Measurements from ENCODE around the gene EI24. TPM values are rescaled to one million over a fixed set of nuclear protein-coding genes. Genes with fewer than 3 reads are reported as not detected.

EI24 gene
- total RNA-seq, 1 experiment from 2014 or later, result 193 TPM

GRCh38 chr11:125588505-125588904 lies 19.2 kb downstream of the EI24 start:
- Histone ChIP-seq H3K4me1 (ENCODE audit: control insufficient read depth, insufficient read depth, low read length) (0 out of 2 replicates have a peak, but pooled peaks cover 2% of the 10 kb centered on the region), H3K36me3 (ENCODE audit: control insufficient read depth, insufficient read depth, low read length) (peaks cover 8% of the 10 kb centered on the region), H3K27ac (ENCODE audit: low read length) (no peak overlapping the region), H3K27me3 (ENCODE audit: control insufficient read depth, insufficient read depth, low read length) (no peaks in the 10 kb centered on the region), H3K9me3 (ENCODE audit: control insufficient read depth, insufficient read depth, low read depth, low read length) (no peaks in the 10 kb centered on the region), H3K4me3 (ENCODE audit: low read depth in 2 of 2, low read length in 2 of 2) (no peak overlapping the region)
- no TSS peak for BruUV-seq (replicated peaks)
- TF ChIP-seq, protein P1, sequence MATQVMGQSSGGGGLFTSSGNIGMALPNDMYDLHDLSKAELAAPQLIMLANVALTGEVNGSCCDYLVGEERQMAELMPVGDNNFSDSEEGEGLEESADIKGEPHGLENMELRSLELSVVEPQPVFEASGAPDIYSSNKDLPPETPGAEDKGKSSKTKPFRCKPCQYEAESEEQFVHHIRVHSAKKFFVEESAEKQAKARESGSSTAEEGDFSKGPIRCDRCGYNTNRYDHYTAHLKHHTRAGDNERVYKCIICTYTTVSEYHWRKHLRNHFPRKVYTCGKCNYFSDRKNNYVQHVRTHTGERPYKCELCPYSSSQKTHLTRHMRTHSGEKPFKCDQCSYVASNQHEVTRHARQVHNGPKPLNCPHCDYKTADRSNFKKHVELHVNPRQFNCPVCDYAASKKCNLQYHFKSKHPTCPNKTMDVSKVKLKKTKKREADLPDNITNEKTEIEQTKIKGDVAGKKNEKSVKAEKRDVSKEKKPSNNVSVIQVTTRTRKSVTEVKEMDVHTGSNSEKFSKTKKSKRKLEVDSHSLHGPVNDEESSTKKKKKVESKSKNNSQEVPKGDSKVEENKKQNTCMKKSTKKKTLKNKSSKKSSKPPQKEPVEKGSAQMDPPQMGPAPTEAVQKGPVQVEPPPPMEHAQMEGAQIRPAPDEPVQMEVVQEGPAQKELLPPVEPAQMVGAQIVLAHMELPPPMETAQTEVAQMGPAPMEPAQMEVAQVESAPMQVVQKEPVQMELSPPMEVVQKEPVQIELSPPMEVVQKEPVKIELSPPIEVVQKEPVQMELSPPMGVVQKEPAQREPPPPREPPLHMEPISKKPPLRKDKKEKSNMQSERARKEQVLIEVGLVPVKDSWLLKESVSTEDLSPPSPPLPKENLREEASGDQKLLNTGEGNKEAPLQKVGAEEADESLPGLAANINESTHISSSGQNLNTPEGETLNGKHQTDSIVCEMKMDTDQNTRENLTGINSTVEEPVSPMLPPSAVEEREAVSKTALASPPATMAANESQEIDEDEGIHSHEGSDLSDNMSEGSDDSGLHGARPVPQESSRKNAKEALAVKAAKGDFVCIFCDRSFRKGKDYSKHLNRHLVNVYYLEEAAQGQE (IDR thresholded peaks at IDR 0.05; ENCODE audit: insufficient read depth in 1 of 2, low read depth in 2 of 2, low read length in 1 of 2), result no peak
- TF ChIP-seq TCF7L2 (IDR thresholded peaks at IDR 0.05; ENCODE audit: low read depth, low read length) (no peak), SIN3A (IDR thresholded peaks at IDR 0.05; ENCODE audit: borderline replicate concordance, insufficient read depth, low read depth, low read length) (no peak), POLR2AphosphoS5 (IDR thresholded peaks at IDR 0.05; ENCODE audit: low read depth, low read length) (no peak)
- TF ChIP-seq, protein P2, sequence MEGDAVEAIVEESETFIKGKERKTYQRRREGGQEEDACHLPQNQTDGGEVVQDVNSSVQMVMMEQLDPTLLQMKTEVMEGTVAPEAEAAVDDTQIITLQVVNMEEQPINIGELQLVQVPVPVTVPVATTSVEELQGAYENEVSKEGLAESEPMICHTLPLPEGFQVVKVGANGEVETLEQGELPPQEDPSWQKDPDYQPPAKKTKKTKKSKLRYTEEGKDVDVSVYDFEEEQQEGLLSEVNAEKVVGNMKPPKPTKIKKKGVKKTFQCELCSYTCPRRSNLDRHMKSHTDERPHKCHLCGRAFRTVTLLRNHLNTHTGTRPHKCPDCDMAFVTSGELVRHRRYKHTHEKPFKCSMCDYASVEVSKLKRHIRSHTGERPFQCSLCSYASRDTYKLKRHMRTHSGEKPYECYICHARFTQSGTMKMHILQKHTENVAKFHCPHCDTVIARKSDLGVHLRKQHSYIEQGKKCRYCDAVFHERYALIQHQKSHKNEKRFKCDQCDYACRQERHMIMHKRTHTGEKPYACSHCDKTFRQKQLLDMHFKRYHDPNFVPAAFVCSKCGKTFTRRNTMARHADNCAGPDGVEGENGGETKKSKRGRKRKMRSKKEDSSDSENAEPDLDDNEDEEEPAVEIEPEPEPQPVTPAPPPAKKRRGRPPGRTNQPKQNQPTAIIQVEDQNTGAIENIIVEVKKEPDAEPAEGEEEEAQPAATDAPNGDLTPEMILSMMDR (IDR thresholded peaks at IDR 0.05), result no peak
- in situ Hi-C loops (cut with HindIII; ENCODE audit: low pct_unique_long_range_greater_than_20kb, low sequenced_read_pairs) (no loop called here), intact Hi-C loops (cut with micrococcal nuclease; ENCODE audit: unreplicated experiment) (no loop called here)
- ATAC-seq (no peak), DNase-seq (ENCODE audit: low read depth, low spot score) (no peak)
- CTCF ChIA-PET, result no interaction called here
- POLR2A ChIA-PET, result no interaction called here

GRCh38 chr11:125591649-125592304 lies 22.5 kb downstream of the EI24 start:
- 0 out of 2 replicates have a peak, but pooled peaks have one; percentile 28 for TF ChIP-seq SIN3A (IDR thresholded peaks at IDR 0.05; ENCODE audit: borderline replicate concordance, insufficient read depth, low read depth, low read length)
- TF ChIP-seq, protein P2 (IDR thresholded peaks at IDR 0.05), result no peak
- Histone ChIP-seq H3K4me3 (ENCODE audit: low read depth in 2 of 2, low read length in 2 of 2) (peak overlapping the region; percentile 86 to 99), H3K4me1 (ENCODE audit: control insufficient read depth, insufficient read depth, low read length) (peaks cover 6% of the 10 kb centered on the region; the same call in 1 of the 2 replicates), H3K27me3 (ENCODE audit: control insufficient read depth, insufficient read depth, low read length) (no peaks in the 10 kb centered on the region), H3K36me3 (ENCODE audit: control insufficient read depth, insufficient read depth, low read length) (peaks cover 4% of the 10 kb centered on the region), H3K9me3 (ENCODE audit: control insufficient read depth, insufficient read depth, low read depth, low read length) (no peaks in the 10 kb centered on the region), H3K27ac (ENCODE audit: low read length) (peak overlapping the region; percentile 98)
- ATAC-seq (peak; percentile 36), DNase-seq (ENCODE audit: low read depth, low spot score) (peak; percentile 5)
- in situ Hi-C loops (cut with HindIII; ENCODE audit: low pct_unique_long_range_greater_than_20kb, low sequenced_read_pairs) (no loop called here), intact Hi-C loops (cut with micrococcal nuclease; ENCODE audit: unreplicated experiment) (no loop called here)
- POLR2A ChIA-PET, result interaction anchor here (0.6 to 2.0 kb wide), 4 partner anchors 22 to 1850 kb away, joined by 3 to 8 read pairs (median 4); partner anchors contain the start of gene EI24
- CTCF ChIA-PET, result interaction anchor here (0.6 kb wide), 1 partner anchor 20 kb away, joined by 3 read pairs; no protein-coding TSS in a partner anchor
- BruUV-seq (replicated peaks), result TSS peak; percentile 98
